Activated naive CD8-positive, alpha-beta T cell treated with anti-CD3 and anti-CD28 coated beads for 36 hours (primary cell): ENCODE measurements around the gene TNKS1BP1. TPM values are rescaled to one million over a fixed set of nuclear protein-coding genes. Genes with fewer than 3 reads are reported as not detected.

Experiments used
- DNase-seq: peaks from one replicate; pipeline ENCODE4 v3.0.0; 2021
- H3K27ac Mint-ChIP-seq: one replicate; pipeline ENCODE4 v1.8.0; 2022; ENCODE audit warnings: mild to moderate bottlenecking, moderate library complexity, mixed read lengths
- H3K27me3 Mint-ChIP-seq: one replicate; pipeline ENCODE4 v1.8.0; 2022; ENCODE audit warnings: mild to moderate bottlenecking, mixed read lengths
- H3K36me3 Mint-ChIP-seq: one replicate; pipeline ENCODE4 v1.8.0; 2021; ENCODE audit warnings: mild to moderate bottlenecking, mixed read lengths
- H3K4me1 Mint-ChIP-seq: one replicate; pipeline ENCODE4 v1.8.0; 2021; ENCODE audit warnings: mixed read lengths
- H3K4me3 Mint-ChIP-seq: one replicate; pipeline ENCODE4 v1.8.0; 2022; ENCODE audit warnings: mild to moderate bottlenecking, moderate library complexity, mixed read lengths
- H3K9me3 Mint-ChIP-seq: one replicate; pipeline ENCODE4 v1.8.0; 2022; ENCODE audit warnings: mixed read lengths
- total RNA-seq, 2 experiments: library from RNA; stranded (reverse); gene quantifications; one replicate each; pipeline ENCODE4 v1.2.3, GENCODE V29; 2021

Gene TNKS1BP1
- total RNA-seq, 2 experiments from 2014 or later, result 20.8 to 22.1 TPM

GRCh38 chr11:57254631-57255030, 70.1 kb downstream of the TNKS1BP1 start:
- Mint-ChIP-seq H3K27ac (no peak overlapping the region), H3K27me3 (peaks cover 12% of the 10 kb centered on the region), H3K36me3 (no peaks in the 10 kb centered on the region), H3K9me3 (peaks cover 9% of the 10 kb centered on the region), H3K4me3 (no peak overlapping the region), H3K4me1 (no peaks in the 10 kb centered on the region)
- no peak for DNase-seq

- peaks cover 5% of the 10 kb centered on the region for H3K9me3 Mint-ChIP-seq
- no peak overlapping the region for H3K4me3 Mint-ChIP-seq
- no peaks in the 10 kb centered on the region for H3K36me3 Mint-ChIP-seq
- H3K4me1 Mint-ChIP-seq, result no peaks in the 10 kb centered on the region
- no peak overlapping the region for H3K27ac Mint-ChIP-seq
- DNase-seq, result no peak
- peaks cover 18% of the 10 kb centered on the region for H3K27me3 Mint-ChIP-seq
These were observed 73.2 kb downstream of the TNKS1BP1 start for GRCh38 chr11:57251491-57252104.

- peaks cover under 1% of the 10 kb centered on the region for H3K9me3 Mint-ChIP-seq
- H3K4me1 Mint-ChIP-seq, result no peaks in the 10 kb centered on the region
These were observed 73.7 kb downstream of the TNKS1BP1 start for GRCh38 chr11:57251037-57251436.

More at GRCh38 chr11:57251037-57251436, 73.7 kb downstream of the TNKS1BP1 start:
- H3K36me3 Mint-ChIP-seq, result no peaks in the 10 kb centered on the region
- no peak for DNase-seq
- peaks cover 18% of the 10 kb centered on the region for H3K27me3 Mint-ChIP-seq
- no peak overlapping the region for H3K27ac Mint-ChIP-seq
- H3K4me3 Mint-ChIP-seq, result no peak overlapping the region

Other genes starting within 250 kb of the TNKS1BP1 start
- gene LRRC55, start 143.0 kb downstream of the TNKS1BP1 start, total RNA-seq, result not detected
- gene APLNR, start 87.7 kb downstream of the TNKS1BP1 start, total RNA-seq, result not detected
- 100 to 1,000 TPM; 318 to 332 TPM for gene SSRP1, start 10.9 kb upstream of the TNKS1BP1 start, total RNA-seq
- gene P2RX3, start 13.4 kb upstream of the TNKS1BP1 start, total RNA-seq, result not detected
- gene PRG3, start 56.2 kb upstream of the TNKS1BP1 start, total RNA-seq, result not detected
- 1 to 10 TPM in 1 of 2 experiments, under 1 TPM in 1; 0.54 to 2.1 TPM for gene PRG2, start 65.7 kb upstream of the TNKS1BP1 start, total RNA-seq
- 100 to 1,000 TPM; 331 to 348 TPM for gene SLC43A3, start 102.2 kb upstream of the TNKS1BP1 start, total RNA-seq
- gene RTN4RL2, start 135.6 kb upstream of the TNKS1BP1 start, total RNA-seq, result under 1 TPM; 0.43 to 0.44 TPM
- 10 to 100 TPM; 36.8 to 37.1 TPM for gene SLC43A1, start 190.8 kb upstream of the TNKS1BP1 start, total RNA-seq
- 100 to 1,000 TPM; 134 to 137 TPM for gene TIMM10, start 205.8 kb upstream of the TNKS1BP1 start, total RNA-seq
- gene SMTNL1, start 212.6 kb upstream of the TNKS1BP1 start, total RNA-seq, result not detected
- gene UBE2L6, start 242.7 kb upstream of the TNKS1BP1 start, total RNA-seq, result 100 to 1,000 TPM; 200 to 208 TPM